ENCODE data around the gene FABP1. TPM values are rescaled to one million over a fixed set of nuclear protein-coding genes. Genes with fewer than 3 reads are reported as not detected.

Gene FABP1
- total RNA-seq, result not detected

- Mint-ChIP-seq H3K9me3 (no peaks in the 10 kb centered on the region), H3K36me3 (ENCODE audit: insufficient read depth in 2 of 2) (no peaks in the 10 kb centered on the region), H3K27ac (no peak within 1 kb of the TSS), H3K4me3 (no peak within 1 kb of the TSS), H3K4me1 (ENCODE audit: low read depth) (no peaks in the 10 kb centered on the region), H3K27me3 (ENCODE audit: low read depth) (no peaks in the 10 kb centered on the region)
- DNase-seq (no peak), ATAC-seq (replicated peaks in 1 of 2) (no peak)
These were observed at the start of gene FABP1 for GRCh38 chr2:88127888-88128653. Gene FABP1 (minus strand): TSS chr2:88128062. CDS start chr2:88128017, 45 bp downstream.

GRCh38 chr2:88177556-88177955 is 49.7 kb upstream of the FABP1 start:
- Mint-ChIP-seq H3K4me3 (no peak overlapping the region), H3K27me3 (ENCODE audit: low read depth) (peaks cover 18% of the 10 kb centered on the region), H3K27ac (no peak overlapping the region), H3K36me3 (ENCODE audit: insufficient read depth in 2 of 2) (peaks cover 0 to 3% of the 10 kb centered on the region in 2 donors), H3K9me3 (peaks cover 0 to 2% of the 10 kb centered on the region in 2 donors), H3K4me1 (ENCODE audit: low read depth) (peaks cover 9% of the 10 kb centered on the region)
- no peak for DNase-seq
- ATAC-seq (replicated peaks in 1 of 2), result no peak

GRCh38 chr2:88176352-88176984 is 48.6 kb upstream of the FABP1 start:
- peaks cover 22% of the 10 kb centered on the region for H3K27me3 Mint-ChIP-seq (ENCODE audit: low read depth)

DNA sequence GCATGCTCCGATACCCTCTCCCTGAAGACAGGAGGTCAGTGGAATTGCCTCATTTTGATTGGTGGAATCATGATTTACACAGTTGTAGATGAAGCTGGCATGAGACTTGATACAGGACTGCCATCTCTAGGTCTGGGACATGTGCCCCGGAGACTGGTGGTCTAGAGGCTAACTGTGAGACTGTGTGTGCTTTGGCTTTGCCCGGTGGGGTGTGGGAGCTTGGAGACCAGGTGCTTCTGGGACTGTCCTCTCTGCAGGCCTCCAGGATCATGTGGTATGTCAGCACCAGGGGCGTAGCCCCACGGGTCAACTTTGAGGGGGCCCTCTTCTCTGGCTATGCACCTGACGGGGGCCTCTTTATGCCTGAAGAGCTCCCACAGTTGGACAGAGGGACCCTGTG is 45.0 kb upstream of the FABP1 start:
- ATAC-seq (replicated peaks in 1 of 2), result no peak
- H3K27ac Mint-ChIP-seq, result no peak overlapping the region
- peaks cover 2 to 5% of the 10 kb centered on the region in 2 donors for H3K36me3 Mint-ChIP-seq (ENCODE audit: insufficient read depth in 2 of 2)
- no peak overlapping the region for H3K4me3 Mint-ChIP-seq
- peaks cover 9% of the 10 kb centered on the region for H3K4me1 Mint-ChIP-seq (ENCODE audit: low read depth)
- peaks cover 0 to 2% of the 10 kb centered on the region in 2 donors for H3K9me3 Mint-ChIP-seq
- DNase-seq, result no peak
- peaks cover 29% of the 10 kb centered on the region for H3K27me3 Mint-ChIP-seq (ENCODE audit: low read depth)

More at GRCh38 chr2:88176352-88176984, 48.6 kb upstream of the FABP1 start:
- H3K36me3 Mint-ChIP-seq (ENCODE audit: insufficient read depth in 2 of 2), result peaks cover 0 to 3% of the 10 kb centered on the region in 2 donors
- H3K27ac Mint-ChIP-seq, result no peak overlapping the region
- H3K4me1 Mint-ChIP-seq (ENCODE audit: low read depth), result peaks cover 3% of the 10 kb centered on the region
- no peak overlapping the region for H3K4me3 Mint-ChIP-seq
- DNase-seq (no peak), ATAC-seq (replicated peaks in 1 of 2) (no peak)
- H3K9me3 Mint-ChIP-seq, result peaks cover 0 to 1% of the 10 kb centered on the region in 2 donors

- peaks cover 9% of the 10 kb centered on the region for H3K4me1 Mint-ChIP-seq (ENCODE audit: low read depth)
- peaks cover 2 to 5% of the 10 kb centered on the region in 2 donors for H3K36me3 Mint-ChIP-seq (ENCODE audit: insufficient read depth in 2 of 2)
- H3K27ac Mint-ChIP-seq, result no peak overlapping the region
- DNase-seq (no peak), ATAC-seq (replicated peaks in 1 of 2) (no peak)
- peaks cover 29% of the 10 kb centered on the region for H3K27me3 Mint-ChIP-seq (ENCODE audit: low read depth)
- H3K4me3 Mint-ChIP-seq, result no peak overlapping the region
- H3K9me3 Mint-ChIP-seq, result peaks cover 0 to 2% of the 10 kb centered on the region in 2 donors
These were observed 44.1 kb upstream of the FABP1 start for GRCh38 chr2:88171966-88172365.

GRCh38 chr2:88170472-88170892 is 42.6 kb upstream of the FABP1 start:
- DNase-seq (peak in 1 of 2 donors; percentile 6), ATAC-seq (replicated peaks in 1 of 2) (peak in 1 of 2 donors; percentile 6)
- peaks cover 0 to 2% of the 10 kb centered on the region in 2 donors for H3K9me3 Mint-ChIP-seq
- peak overlapping the region; percentile 75 to 79 for H3K4me3 Mint-ChIP-seq
- H3K4me1 Mint-ChIP-seq (ENCODE audit: low read depth), result peaks cover 9% of the 10 kb centered on the region
- H3K27ac Mint-ChIP-seq, result peak overlapping the region; percentile 50
- H3K36me3 Mint-ChIP-seq (ENCODE audit: insufficient read depth in 2 of 2), result peaks cover 2 to 5% of the 10 kb centered on the region in 2 donors
- peaks cover 29% of the 10 kb centered on the region for H3K27me3 Mint-ChIP-seq (ENCODE audit: low read depth)

DNA sequence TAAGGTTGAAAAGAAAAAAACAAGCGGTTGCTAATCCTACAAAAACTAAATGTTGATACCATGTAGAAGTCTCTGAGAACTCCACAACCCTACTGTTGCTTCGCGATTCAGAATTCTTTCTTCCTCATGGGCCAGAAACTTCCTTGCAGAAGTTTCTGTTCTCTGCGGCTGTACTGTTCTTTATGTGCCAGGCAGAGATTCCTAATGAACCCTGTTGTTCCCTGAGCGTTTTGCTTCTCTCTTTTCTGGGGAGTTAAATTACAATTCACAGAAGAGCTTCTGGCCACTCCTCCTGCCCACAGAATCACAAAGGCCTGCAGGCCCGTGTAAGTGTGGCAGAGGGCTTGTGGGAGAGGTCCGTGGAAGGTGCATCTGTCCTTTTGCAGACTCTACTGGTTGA is 40.5 kb upstream of the FABP1 start:
- Mint-ChIP-seq H3K36me3 (ENCODE audit: insufficient read depth in 2 of 2) (peaks cover 2 to 5% of the 10 kb centered on the region in 2 donors), H3K4me3 (no peak overlapping the region), H3K4me1 (ENCODE audit: low read depth) (peaks cover 9% of the 10 kb centered on the region), H3K27me3 (ENCODE audit: low read depth) (peaks cover 19% of the 10 kb centered on the region), H3K9me3 (peaks cover 0 to 2% of the 10 kb centered on the region in 2 donors), H3K27ac (no peak overlapping the region)
- no peak for DNase-seq
- ATAC-seq (replicated peaks in 1 of 2), result no peak

DNA sequence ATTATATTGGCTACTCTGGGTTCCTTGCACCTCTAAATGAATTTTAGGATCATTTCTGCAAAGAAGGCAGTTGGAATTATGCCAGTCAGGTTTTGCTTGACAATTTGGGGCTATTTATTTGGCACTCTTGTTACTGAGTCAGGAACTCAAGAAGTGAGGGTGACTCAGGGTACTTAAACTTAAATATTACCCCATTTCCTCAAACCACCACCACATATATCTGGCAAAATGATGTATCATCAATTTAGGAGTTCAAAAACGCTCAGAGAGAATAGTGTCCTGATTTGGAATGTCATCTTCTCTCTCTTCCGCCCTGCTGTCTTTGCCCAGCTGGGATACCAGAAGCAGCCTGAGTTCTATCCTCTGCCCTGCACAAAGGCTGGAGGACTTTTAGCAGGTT is 39.9 kb upstream of the FABP1 start:
- Mint-ChIP-seq H3K27me3 (ENCODE audit: low read depth) (peaks cover 13% of the 10 kb centered on the region), H3K9me3 (peaks cover 0 to 2% of the 10 kb centered on the region in 2 donors), H3K4me1 (ENCODE audit: low read depth) (peaks cover 9% of the 10 kb centered on the region), H3K4me3 (no peak overlapping the region), H3K36me3 (ENCODE audit: insufficient read depth in 2 of 2) (peaks cover 2 to 5% of the 10 kb centered on the region in 2 donors), H3K27ac (no peak overlapping the region)
- DNase-seq (no peak), ATAC-seq (replicated peaks in 1 of 2) (no peak)

GRCh38 chr2:88165332-88166003 is 37.6 kb upstream of the FABP1 start:
- DNase-seq (no peak), ATAC-seq (replicated peaks in 1 of 2) (no peak)
- no peak overlapping the region for H3K4me3 Mint-ChIP-seq
- no peaks in the 10 kb centered on the region for H3K9me3 Mint-ChIP-seq
- no peak overlapping the region for H3K27ac Mint-ChIP-seq
- H3K36me3 Mint-ChIP-seq (ENCODE audit: insufficient read depth in 2 of 2), result peaks cover 0 to 2% of the 10 kb centered on the region in 2 donors
- H3K27me3 Mint-ChIP-seq (ENCODE audit: low read depth), result no peaks in the 10 kb centered on the region
- no peaks in the 10 kb centered on the region for H3K4me1 Mint-ChIP-seq (ENCODE audit: low read depth)

DNA sequence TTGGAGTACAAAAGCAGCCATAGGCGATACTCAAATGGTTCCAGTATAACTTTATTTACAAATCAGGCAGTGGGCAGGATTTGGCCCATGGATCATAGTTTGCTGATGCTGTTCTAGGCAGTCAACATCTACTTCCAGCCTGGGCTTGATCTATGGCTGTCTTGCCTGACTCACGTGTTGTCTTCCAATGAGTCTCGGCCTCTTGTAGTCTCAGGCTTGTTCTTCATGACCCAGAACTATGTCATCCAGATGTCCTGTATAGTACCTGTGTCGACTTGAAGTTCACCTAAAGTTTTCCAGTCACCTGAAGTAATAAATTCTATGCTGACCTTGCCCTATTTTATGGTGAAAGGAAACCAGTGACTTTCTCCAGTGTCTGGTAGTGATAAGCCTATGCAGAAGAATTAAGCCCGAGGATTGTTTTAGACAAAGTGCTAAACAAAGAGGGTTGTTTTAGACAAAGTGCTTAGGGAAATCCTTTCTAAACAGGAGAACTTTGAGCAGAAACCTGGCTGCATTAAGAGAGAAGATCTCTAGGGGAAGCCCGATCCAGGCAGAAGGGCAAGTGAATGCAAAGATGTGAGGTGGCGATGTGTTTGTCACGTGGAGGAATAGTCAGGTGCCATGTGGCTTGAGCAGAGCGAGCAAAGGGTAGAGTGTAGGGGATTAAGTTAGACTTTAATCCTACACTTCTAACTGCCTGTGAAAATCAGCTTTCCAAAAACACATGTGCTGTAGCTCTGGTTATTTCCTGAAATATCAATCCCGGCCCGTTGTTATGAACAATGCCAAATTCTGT is 33.8 kb upstream of the FABP1 start:
- ATAC-seq (replicated peaks in 1 of 2), result no peak
- H3K27ac Mint-ChIP-seq, result no peak overlapping the region
- H3K9me3 Mint-ChIP-seq, result no peaks in the 10 kb centered on the region
- no peak for DNase-seq
- no peak overlapping the region for H3K4me3 Mint-ChIP-seq
- no peaks in the 10 kb centered on the region for H3K36me3 Mint-ChIP-seq (ENCODE audit: insufficient read depth in 2 of 2)
- no peaks in the 10 kb centered on the region for H3K4me1 Mint-ChIP-seq (ENCODE audit: low read depth)
- H3K27me3 Mint-ChIP-seq (ENCODE audit: low read depth), result no peaks in the 10 kb centered on the region

DNA sequence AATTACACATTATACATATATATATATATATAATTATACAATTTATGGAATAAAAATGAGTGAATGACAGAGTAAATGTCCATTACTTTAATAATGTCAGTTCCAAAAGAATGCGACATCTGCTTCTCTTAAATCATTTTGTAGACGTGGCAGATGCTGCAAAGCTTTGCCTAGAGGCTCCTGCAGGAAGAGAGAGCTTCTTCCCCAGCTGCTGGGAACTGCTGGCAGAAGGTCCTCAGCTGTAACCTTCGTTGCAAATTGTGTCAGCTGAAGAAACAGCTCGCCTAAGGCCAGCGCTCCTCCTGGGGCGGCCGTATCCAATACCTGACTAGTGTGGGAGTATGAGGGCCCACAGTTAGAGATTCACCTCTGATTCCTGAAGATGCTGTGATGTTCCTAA is 32.7 kb upstream of the FABP1 start:
- H3K4me3 Mint-ChIP-seq, result no peak overlapping the region
- no peaks in the 10 kb centered on the region for H3K27me3 Mint-ChIP-seq (ENCODE audit: low read depth)
- H3K9me3 Mint-ChIP-seq, result no peaks in the 10 kb centered on the region
- no peak overlapping the region for H3K27ac Mint-ChIP-seq
- H3K4me1 Mint-ChIP-seq (ENCODE audit: low read depth), result no peaks in the 10 kb centered on the region
- H3K36me3 Mint-ChIP-seq (ENCODE audit: insufficient read depth in 2 of 2), result no peaks in the 10 kb centered on the region
- ATAC-seq (replicated peaks in 1 of 2) (no peak), DNase-seq (no peak)

DNA sequence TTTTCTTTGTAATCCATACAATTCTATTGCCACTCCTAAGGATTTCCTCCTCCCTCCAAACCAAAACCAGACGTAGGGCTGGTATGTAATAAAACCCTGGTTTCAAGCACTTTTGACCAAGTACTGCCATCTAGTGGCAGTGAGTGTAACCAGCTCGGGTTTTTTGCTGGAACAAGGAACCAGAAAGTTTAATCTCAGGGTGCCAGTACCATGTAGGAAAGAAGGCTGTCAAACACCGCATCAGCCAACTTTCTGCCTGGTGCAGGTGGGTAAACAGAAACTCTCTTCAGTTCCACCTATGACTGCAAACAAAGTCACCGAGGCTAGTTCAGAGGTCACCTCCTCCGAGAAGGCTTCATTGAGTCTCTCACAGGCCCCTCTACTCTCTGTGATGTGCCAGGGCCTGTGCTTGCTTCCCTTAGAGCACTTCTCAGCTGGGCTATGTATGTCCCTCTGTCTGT is 32.1 kb upstream of the FABP1 start:
- peak; percentile 42 to 51 for DNase-seq
- no peaks in the 10 kb centered on the region for H3K27me3 Mint-ChIP-seq (ENCODE audit: low read depth)
- H3K4me1 Mint-ChIP-seq (ENCODE audit: low read depth), result no peaks in the 10 kb centered on the region
- H3K27ac Mint-ChIP-seq, result no peak overlapping the region
- H3K4me3 Mint-ChIP-seq, result no peak overlapping the region
- no peaks in the 10 kb centered on the region for H3K36me3 Mint-ChIP-seq (ENCODE audit: insufficient read depth in 2 of 2)
- no peaks in the 10 kb centered on the region for H3K9me3 Mint-ChIP-seq
- ATAC-seq (replicated peaks in 1 of 2), result peak; percentile 32 to 56
